Gastroesophageal sphincter (tissue), 4 donors: ENCODE data around the gene TANC1. TPM values are rescaled to one million over a fixed set of nuclear protein-coding genes. Genes with fewer than 3 reads are reported as not detected.

Experiments used
- ATAC-seq: fragments of 150-250 bp; one replicate; pipeline ENCODE4 v1.9.1; 2016; ENCODE audit warnings: mild to moderate bottlenecking, moderate library complexity
- H3K27ac ChIP-seq, 4 donors: fragments of 200-600 bp; sonication (generic) in 3 of 4; 1 replicate in 3 of 4; 2 replicates in 1 of 4; pipeline ENCODE4 v1.5.1; 2016 to 2019
- H3K27me3 ChIP-seq: fragments of 200-600 bp; sonication (generic); one replicate; pipeline ENCODE4 v1.5.1; 2019
- H3K36me3 ChIP-seq, 2 donors: fragments of 200-600 bp; sonication (generic); one replicate each; pipeline ENCODE4 v1.5.1; 2019; ENCODE audit warnings: control low read depth in 1 of 2
- H3K4me1 ChIP-seq, 3 donors: fragments of 200-600 bp; sonication (generic); 1 replicate in 2 of 3; 2 replicates in 1 of 3; pipeline ENCODE4 v1.5.1; 2016 to 2019; ENCODE audit warnings: control low read depth in 2 of 3
- H3K4me3 ChIP-seq, 2 donors: fragments of 200-600 bp; sonication (generic); one replicate each; pipeline ENCODE4 v1.5.1; 2019; ENCODE audit warnings: mild to moderate bottlenecking in 1 of 2, moderate library complexity in 1 of 2
- H3K9me3 ChIP-seq, 3 donors: fragments of 200-600 bp; sonication (generic); one replicate each; pipeline ENCODE4 v1.5.1; 2017 to 2019; ENCODE audit warnings: control low read depth in 2 of 3
- CTCF ChIP-seq, 4 experiments: fragments of 200-600 bp in 2 of 4; fragments of 450-650 bp in 2 of 4; sonication (generic) in 1 of 4; IDR thresholded peaks; one replicate each; pipeline ENCODE4 v1.5.1; 2017 to 2019; ENCODE audit warnings: antibody characterized with exemption in 4 of 4, mild to moderate bottlenecking in 2 of 4, moderate library complexity in 2 of 4
- EP300 ChIP-seq: sonication (generic); formaldehyde crosslinking; IDR thresholded peaks from one replicate; pipeline ENCODE4 v1.6.1; 2017; ENCODE audit warnings: antibody characterized with exemption, mild to moderate bottlenecking
- POLR2A ChIP-seq, 2 donors: fragments of 450-650 bp; IDR thresholded peaks; one replicate each; pipeline ENCODE4 v1.6.1; 2017; ENCODE audit warnings: antibody characterized with exemption in 2 of 2, mild to moderate bottlenecking in 2 of 2, moderate library complexity in 1 of 2
- POLR2AphosphoS5 ChIP-seq: sonication (generic); formaldehyde crosslinking; IDR thresholded peaks from one replicate; pipeline ENCODE4 v1.6.1; 2017; ENCODE audit warnings: antibody characterized with exemption
- WGBS, 2 donors: methylation state at CpG; one replicate each; pipeline ENCODE4 v1.1.5; 2018; ENCODE audit warnings: low coverage in 1 of 2; 5-methylcytosine and 5-hydroxymethylcytosine counted together
- total RNA-seq, 4 donors: library from RNA; depleted of rRNA; stranded (reverse); fragments of >200 nt; gene quantifications; one replicate each; pipeline ENCODE4 v1.1.0, GENCODE V29; 2016

The TANC1 gene
- total RNA-seq, 4 donors from 2014 or later = 37.4 to 66.5 (median 46.0) TPM

GRCh38 chr2:159204381-159205144, 236.1 kb downstream of the TANC1 start:
- Histone ChIP-seq H3K27ac (no peak overlapping the region), H3K4me3 (no peak overlapping the region), H3K4me1 (peaks cover 0 to 33% (median 22%) of the 10 kb centered on the region in 3 donors), H3K36me3 (peaks cover 0 to 68% of the 10 kb centered on the region in 2 donors), H3K9me3 (no peaks in the 10 kb centered on the region), H3K27me3 (no peaks in the 10 kb centered on the region)
- 89% methylated on average over 8 to 12 of the region's 15 CpGs for WGBS, 2 donors
- no peak for ATAC-seq
- TF ChIP-seq POLR2A (IDR thresholded peaks at IDR 0.05) = no peak
- TF ChIP-seq CTCF (IDR thresholded peaks at IDR 0.05) = no peak
- TF ChIP-seq EP300 = no peak
- TF ChIP-seq POLR2AphosphoS5 = no peak

GRCh38 chr2:159206736-159207380, 238.4 kb downstream of the TANC1 start:
- 72 to 86% methylated on average over 6 of the region's 6 CpGs for WGBS, 2 donors
- Histone ChIP-seq H3K4me1 (peaks cover 0 to 16% (median 10%) of the 10 kb centered on the region in 3 donors), H3K27me3 (no peaks in the 10 kb centered on the region), H3K4me3 (no peak overlapping the region), H3K36me3 (peaks cover 0 to 62% of the 10 kb centered on the region in 2 donors), H3K27ac (no peak overlapping the region), H3K9me3 (no peaks in the 10 kb centered on the region)
- no peak for ATAC-seq
- no peak for TF ChIP-seq CTCF (IDR thresholded peaks at IDR 0.05)
- TF ChIP-seq POLR2A (IDR thresholded peaks at IDR 0.05) = no peak
- no peak for TF ChIP-seq POLR2AphosphoS5
- TF ChIP-seq EP300 = no peak

- no peak overlapping the region for H3K27ac ChIP-seq
- H3K36me3 ChIP-seq = peaks cover 0 to 76% of the 10 kb centered on the region in 2 donors
- WGBS, 2 donors = 0 to 85% methylated on average over 1 to 5 of the region's 5 CpGs
- TF ChIP-seq EP300 = no peak
- no peak for TF ChIP-seq POLR2A (IDR thresholded peaks at IDR 0.05)
- no peak for TF ChIP-seq POLR2AphosphoS5
- no peak for TF ChIP-seq CTCF (IDR thresholded peaks at IDR 0.05)
- H3K27me3 ChIP-seq = no peaks in the 10 kb centered on the region
- H3K4me3 ChIP-seq = no peak overlapping the region
- H3K4me1 ChIP-seq = peaks cover 0 to under 1% (median 0%) of the 10 kb centered on the region in 3 donors
- no peak for ATAC-seq
- no peaks in the 10 kb centered on the region for H3K9me3 ChIP-seq
These were observed 240.0 kb downstream of the TANC1 start for GRCh38 chr2:159208438-159208837.

- Histone ChIP-seq H3K27me3 (no peaks in the 10 kb centered on the region), H3K36me3 (peaks cover 0 to 74% of the 10 kb centered on the region in 2 donors), H3K4me1 (no peaks in the 10 kb centered on the region), H3K9me3 (no peaks in the 10 kb centered on the region), H3K4me3 (no peak overlapping the region), H3K27ac (no peak overlapping the region)
- ATAC-seq = no peak
- 81 to 86% methylated on average over 5 to 8 of the region's 15 CpGs for WGBS, 2 donors
- TF ChIP-seq CTCF (IDR thresholded peaks at IDR 0.05) (no peak), EP300 (no peak), POLR2A (IDR thresholded peaks at IDR 0.05) (no peak), POLR2AphosphoS5 (no peak)
These were observed 241.2 kb downstream of the TANC1 start for GRCh38 chr2:159209341-159210306.
